HG02623 (cell line): ENCODE data around the gene SYCN.
"Not testable (repeated sequence)": the region's sequence is repeated elsewhere in the genome, so short reads cannot be mapped to it uniquely, and the experiment has no call there.

Source experiments
- ATAC-seq: cut with Tn5 transposase; IDR thresholded peaks from one replicate; pipeline ENCODE4 v1.9.1; 2021; ENCODE audit warnings: moderate library complexity; ENCODE audit not compliant: unreplicated experiment

SYCN gene, protein sequence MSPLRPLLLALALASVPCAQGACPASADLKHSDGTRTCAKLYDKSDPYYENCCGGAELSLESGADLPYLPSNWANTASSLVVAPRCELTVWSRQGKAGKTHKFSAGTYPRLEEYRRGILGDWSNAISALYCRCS

DNA sequence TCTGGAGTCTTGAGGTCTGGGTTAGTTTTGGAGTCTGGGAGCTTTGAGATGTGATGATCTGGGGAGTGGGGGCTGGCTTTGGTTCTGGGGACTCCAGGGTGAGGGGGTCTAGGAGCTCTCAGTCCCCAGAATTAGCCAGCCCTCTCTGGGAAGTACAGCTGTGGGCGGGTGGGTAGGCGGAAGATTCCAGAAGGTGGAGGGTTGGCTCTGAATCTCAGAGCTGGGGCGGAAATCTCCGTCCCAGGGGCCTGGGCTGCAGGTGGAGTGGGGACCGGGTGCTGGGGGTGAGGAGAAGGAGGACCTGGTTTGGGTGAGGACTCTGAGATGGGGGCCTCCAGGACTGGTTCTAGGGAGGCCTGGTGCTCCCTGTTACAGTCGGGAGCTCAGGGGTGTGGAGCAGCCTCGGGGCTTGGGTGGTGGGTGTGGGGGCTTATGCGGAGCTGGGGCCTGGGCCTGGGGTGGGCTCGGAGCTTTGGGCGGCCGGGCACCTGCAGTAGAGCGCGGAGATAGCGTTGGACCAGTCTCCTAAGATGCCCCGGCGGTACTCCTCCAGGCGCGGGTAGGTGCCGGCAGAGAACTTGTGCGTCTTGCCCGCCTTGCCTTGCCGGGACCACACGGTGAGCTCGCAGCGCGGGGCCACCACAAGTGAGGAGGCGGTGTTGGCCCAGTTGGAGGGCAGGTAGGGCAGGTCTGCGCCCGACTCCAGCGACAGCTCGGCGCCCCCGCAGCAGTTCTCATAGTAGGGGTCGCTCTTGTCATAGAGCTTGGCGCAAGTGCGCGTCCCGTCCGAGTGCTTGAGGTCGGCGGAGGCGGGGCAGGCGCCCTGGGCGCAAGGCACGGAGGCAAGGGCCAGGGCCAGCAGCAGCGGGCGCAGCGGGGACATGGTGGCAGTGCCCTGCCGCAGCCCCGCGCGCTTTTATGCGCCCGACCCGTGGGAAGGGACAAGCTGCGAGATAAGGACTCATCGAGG, at the start of gene SYCN:
Gene SYCN, minus strand, starts transcription at position 892 of the 970 bp plus-strand sequence. Its CDS starts 9 bp downstream, at position 883.
- no peak for ATAC-seq

DNA sequence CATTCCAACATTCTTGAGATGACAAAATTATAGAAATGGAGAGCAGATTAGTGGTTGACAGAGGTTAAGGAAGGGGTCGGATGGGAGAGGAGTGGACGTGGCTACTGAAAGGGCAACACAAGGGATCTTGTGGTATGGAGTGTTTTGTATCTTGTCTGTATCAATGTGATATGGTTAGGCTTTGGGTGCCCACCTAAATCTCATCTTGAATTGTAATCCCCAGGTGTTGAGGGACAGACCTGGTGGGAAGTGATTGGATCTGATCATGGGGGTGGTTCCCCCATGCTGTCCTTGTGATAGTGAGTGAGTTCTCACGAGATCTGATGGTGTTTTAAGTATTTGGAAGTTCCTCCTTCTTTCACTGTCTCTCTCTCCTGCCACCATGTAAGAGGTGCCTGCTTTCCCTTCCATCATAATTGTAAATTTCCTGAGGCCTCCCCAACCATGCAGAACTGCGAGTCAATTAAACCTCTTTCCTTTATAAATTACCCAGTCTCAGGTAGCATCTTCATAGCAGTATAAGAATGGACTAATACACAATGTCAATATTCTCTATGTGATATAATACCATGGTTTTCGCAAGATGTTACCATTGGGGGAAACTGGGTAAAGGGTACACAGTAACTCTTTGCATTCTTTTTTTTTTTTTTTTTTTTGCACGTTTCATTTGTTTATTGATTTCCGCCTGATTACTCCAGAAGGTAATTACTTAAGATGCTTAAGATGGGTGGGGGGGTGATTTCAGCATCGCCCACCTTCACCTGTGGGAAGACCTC, 49.5 kb upstream of the SYCN start:
- no peak for ATAC-seq

DNA sequence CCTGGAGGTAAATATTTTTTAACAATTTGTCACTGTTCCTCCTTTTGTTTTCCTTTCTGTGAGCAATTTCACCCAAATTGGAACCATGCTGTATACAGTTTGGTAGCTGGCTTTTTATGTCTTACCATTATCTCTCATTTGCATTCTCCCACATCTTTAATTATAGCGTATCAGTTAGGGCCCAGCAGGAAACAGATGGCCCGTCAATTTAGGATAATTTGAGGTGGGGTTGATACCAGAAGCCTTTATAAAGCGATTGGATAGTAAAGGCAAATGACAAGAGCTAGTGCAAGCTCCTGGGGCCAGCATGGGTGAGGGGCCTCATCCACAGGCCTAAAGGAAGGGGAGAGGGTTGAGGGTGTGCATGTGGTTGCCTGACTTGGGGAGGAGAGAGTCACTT, 48.4 kb upstream of the SYCN start:
- ATAC-seq = no peak

DNA sequence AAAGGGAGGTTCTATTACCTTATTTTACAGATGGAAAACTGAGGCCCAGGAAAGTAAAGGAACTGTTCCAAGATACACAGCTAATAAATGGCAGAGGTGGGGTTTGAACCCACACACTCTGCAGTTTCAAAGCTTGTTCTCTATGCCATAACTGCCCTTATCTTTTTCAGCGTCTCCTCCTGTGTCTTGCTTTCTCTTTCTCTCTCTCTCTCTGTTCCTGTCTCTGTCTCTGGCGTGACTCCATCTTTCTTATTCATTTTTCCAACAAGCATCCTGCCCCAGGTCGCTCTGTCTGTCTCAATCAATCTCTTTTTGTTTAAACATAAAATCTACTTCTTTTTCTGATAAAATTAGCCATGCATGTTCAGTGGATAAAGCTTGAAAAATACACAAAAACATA, 47.8 kb upstream of the SYCN start:
- ATAC-seq = no peak

DNA sequence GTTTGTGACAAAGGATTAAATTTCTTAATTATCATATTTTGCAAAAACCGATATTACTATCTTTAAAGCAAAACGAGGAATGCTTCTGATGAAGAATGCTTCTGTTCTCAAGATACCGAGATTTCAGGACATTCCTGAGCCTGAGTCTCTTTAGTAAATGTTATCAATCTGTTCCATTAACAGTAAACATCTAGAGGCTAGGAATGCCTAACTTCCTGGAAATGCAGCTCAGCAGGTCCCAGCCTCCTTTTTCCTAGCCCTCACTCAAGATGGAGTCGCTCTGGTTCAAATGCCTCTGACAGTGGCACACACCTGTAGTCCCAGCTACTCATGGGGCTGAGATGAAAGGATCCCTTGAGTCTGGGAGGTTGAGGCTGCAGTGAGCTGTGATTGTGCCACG, 47.0 kb upstream of the SYCN start:
- no peak for ATAC-seq

DNA sequence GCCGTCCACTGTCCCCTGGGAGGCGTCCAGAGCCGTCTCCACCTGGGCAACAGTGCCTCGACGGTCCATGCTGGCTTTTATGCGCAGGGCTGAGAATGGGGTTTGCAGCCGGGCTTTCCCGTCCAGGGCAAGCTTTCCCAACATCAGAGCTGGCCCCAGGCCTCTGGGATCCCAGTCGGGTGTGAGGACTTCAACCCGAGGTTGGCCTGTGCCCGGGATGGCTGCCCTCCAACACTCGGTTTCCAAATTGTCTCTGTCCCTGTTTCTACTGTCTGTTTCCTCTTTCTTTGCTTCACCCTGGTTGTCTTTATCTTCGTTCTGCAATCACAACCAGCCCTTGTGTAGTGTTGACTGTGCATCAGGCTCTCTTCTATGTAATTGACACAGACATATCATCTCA, 44.7 kb upstream of the SYCN start, which contains the start of gene IFNL4:
Gene IFNL4, minus strand, starts transcription at position 51 of the 400 bp plus-strand sequence.
- no peak for ATAC-seq

DNA sequence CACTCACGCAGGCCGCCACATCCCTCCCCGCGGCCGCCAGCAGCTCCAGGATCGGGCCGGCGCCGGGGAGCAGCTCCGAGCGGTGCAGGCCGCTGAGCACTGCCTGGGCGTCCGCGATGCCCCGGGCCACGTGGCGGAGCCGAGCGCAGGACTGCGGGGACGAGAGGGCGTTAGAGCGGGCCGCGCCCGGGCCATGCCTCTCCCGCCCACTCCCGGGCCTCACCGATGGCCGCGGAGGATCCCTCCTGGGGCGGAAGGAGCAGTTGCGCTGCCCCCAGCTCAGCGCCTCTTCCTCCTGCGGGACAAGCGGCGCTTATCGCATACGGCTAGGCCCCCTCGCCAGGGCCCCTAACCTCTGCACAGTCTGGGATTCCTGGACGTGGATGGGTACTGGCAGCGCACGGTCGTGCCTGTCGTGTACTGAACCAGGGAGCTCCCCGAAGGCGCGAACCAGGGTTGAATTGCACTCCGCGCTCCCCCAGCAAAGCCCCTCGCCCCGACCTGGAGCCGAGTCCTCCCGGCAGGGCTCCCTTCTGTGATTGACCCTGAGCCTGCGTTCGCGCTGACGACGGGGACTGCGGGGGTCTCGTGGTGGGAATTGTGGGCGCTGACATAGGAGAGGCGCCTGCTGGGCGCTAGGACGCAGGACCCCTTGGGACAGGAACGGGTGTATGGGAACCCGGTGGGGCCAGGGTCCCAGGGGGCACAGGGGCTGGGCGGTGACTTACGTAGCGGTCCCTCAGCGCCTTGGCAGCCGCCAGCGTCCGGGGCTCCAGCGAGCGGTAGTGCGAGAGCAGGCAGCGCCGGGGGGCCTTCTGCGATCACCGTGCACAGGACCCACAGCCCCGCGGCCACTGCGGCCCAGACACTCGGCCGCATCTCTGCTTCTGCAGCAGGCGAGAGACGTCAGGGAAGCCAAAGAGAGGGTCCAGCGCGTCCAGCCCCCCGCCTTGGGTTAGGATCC, 43.9 kb upstream of the SYCN start:
- ATAC-seq = no peak

DNA sequence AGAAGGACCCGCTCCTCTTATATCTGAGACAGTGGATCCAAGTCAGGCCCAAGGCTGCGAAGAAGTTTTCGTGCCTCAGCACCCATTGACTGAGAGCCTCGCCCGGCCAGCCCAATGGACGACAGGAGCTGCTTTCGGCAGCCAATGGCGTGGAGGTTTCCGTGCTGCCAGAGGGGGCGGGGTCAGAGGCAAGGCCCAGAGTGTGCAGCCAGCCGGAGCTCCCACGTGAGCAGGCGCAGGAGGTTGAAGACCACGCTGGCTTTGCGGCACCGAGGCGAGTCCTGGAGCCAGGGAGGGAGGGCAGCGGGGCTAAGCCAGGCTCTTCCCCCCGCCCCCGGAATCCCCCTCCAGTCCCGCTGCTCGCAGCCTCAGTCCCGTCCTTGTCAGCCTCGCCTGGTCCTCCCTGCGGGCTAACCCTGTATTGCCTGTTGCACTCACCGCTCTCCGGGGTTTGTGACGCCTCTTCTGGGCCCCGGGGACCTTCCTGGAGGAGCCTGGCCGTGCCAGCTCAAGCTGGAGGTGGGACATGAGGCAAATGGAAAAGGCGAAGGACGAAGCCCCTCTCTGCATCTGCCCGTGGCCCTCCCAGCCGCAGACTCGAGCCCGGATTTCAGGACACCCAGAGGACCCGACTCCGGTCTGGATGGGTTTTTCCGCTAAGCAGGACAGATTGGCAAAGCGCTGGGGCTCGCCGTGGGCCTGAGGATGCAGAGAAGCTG, 43.0 kb upstream of the SYCN start:
- no peak for ATAC-seq

DNA sequence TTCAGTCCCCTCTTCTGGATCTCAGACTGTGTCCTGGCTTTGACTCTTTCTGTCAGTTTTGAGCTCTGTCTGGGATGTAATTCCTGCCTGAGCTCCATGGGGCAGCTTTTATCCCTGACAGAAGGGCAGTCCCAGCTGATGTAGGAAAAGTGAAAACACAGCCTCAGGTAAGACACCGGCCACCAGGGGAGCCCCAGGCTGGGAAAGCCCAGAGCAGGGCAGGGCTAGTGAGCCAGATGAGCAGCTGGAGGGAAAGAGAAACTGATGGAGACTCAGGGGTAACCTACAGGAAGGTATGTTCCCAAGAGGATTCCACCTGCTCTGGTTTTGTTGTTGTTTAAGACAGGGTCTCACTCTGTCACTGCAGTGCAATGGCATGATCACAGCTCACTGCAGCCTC, 41.1 kb upstream of the SYCN start:
- not testable (repeated sequence) for ATAC-seq

DNA sequence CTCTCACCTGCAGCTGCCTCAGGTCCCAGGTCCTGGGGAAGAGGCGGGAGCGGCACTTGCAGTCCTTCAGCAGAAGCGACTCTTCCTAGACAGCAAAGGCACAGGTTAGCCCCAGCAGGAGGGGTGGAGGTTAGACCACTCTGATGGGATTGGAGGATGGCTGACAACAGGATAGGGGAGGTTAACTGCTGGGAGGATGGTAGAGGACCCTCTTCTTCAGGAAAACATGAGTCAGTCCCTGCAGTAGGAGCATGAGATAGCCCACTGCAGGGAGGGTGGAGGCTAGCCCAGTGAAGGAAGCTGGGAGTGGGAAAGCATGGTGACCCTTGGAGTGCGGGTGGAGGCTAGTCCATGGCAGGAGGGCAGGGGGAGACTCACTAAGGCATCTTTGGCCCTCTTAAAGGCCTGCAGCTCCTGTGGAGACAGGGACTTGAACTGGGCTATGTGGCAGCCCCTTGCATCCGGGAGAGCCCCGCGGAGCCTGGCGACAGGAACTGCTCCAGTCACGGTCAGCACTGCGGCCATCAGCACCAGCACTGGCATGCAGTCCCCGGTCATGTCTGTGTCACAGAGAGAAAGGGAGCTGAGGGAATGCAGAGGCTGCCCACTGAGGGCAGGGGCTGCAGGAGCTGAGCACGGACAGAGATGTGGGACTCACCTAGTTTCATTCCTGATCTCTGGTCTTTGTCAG, 40.5 kb upstream of the SYCN start, which contains the start of gene IFNL3:
Gene IFNL3, minus strand, starts transcription at position 597 of the 691 bp plus-strand sequence. Its CDS starts 39 bp downstream, at position 558.
- ATAC-seq = not testable (repeated sequence)

DNA sequence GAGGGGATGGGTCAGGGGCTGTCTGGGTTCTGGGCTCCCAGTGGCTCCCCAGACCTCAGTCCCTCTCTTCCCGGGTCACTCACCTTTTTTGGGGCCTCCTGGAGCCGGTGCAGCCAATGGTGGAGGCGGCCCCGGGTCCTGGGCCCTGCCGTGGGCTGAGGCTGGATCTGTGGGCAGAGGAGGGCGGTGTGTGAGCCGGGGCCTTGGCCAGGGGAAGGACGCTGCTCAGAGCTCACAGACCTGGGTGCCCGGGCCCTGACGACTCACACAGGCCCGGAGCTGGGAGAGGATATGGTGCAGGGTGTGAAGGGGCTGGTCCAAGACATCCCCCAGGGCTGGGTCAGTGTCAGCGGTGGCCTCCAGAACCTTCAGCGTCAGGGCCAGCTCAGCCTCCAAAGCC, 39.7 kb upstream of the SYCN start:
- ATAC-seq = not testable (repeated sequence)

DNA sequence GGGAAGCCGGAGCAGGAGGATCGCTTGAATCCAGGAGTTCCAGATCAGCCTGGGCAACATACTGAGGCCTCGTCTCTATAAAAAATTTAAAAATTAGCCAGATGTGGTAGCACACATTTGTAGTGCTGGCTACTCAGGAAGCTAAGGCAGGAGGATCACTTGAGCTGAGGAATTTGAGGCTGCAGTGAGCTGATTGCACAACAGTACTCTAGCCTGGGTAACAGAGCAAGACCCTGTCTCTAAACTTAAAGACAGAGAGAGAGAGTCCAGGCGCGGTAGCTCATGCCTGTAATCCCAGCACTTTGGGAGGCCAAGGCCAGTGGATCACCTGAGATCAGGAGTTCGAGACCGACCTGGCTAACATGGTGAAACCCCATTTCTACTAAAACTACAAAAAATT, 36.4 kb upstream of the SYCN start:
- ATAC-seq = no peak

DNA sequence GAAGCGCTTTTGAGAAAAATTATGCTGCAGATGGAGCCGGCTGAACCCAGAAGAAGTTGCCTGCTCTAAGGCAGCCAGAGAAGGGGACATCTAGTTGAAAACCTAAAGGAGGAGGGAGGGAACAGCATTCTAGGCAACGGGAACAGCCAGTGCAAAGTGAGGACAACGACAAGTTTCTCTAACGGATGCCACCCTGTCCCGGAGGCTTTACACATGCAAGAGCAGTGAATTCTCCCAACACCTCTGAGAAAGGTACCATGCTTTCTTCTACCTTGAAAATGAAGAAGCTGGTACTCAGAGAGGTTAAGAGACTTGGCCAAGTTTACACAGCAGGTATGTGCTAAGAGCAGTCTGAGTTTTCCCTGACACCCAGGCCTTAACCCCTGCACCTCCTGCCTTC, 34.9 kb upstream of the SYCN start:
- no peak for ATAC-seq

DNA sequence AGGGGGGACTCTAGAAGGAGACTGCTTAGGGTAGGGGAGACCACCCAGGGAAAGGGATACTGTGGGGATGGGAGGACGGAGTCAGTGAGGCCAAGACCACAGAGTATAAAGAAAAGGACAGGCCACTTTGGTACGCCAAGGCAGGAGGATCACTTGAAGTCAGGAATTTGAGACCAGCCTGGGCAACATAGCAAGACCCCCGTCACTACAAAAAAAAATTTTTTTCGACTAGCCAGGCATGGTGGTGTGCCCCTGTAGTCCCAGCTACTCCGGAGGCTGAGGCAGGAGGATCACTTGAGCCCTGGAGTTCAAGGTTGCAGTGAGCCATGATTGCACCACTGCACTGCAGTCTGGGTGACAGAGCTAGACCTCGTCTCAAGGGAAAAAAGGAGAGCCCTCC, 34.1 kb upstream of the SYCN start:
- no peak for ATAC-seq

DNA sequence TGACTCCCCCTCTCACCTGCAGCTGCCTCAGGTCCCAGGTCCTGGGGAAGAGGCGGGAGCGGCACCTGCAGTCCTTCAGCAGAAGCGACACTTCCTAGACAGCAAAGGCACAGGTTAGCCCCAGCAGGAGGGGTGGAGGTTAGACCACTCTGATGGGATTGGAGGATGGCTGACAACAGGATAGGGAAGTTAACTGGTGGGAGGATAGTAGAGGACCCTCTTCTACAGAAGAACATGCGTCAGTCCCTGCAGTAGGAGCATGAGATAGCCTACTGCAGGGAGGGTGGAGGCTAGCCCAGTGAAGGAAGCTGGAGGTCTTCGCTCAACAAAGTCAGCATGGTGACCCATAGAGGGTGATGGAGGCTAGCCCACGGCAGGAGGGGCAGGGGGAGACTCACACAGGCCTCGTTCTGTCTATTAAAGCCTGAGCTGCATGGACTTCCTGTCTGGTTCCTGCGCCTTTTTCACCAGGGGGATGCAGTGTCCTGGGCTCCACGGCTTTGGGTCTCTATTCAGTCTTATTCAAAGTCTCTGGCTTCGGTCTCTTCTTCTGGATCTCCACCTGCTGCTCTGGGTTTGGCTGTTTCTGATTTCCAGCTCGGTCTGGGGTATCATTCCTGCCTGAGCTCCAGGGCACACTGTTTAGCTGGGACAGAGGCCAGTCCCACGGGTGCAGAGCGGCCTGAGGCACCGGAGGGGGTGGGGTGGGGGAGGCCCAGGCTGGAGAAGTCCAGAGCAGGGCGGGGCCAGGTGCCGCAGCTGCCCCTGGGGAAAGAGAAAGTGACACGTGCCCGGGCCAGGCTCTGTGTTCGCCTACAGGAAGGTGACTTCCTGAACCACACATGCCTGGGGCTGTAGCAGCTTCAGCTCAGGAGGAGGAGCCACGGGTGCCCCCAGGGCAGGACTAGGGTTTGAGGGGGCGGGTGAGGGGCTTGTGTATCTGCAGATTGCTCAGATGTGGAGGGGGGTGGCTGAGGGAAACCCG, 33.4 kb upstream of the SYCN start:
- ATAC-seq = no peak

DNA sequence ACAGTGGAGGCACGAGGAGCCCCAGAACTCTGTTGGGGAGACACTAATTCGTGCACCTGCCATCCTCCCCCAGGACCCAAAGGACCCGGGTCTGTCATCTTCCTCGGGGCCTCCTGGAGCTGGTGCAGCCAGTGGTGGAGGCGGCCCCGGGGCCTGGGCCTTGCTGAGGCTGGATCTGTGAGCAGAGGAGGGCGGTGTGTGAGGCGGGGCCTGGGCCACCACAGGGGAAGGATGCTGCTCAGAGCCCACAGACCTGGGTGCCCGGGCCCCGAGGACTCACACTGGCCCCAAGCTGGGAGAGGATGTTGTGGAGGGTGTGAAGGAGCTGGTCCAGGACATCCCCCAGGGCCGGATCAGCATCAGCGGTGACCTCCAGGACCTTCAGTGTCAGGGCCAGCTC, 32.5 kb upstream of the SYCN start:
- no peak for ATAC-seq

DNA sequence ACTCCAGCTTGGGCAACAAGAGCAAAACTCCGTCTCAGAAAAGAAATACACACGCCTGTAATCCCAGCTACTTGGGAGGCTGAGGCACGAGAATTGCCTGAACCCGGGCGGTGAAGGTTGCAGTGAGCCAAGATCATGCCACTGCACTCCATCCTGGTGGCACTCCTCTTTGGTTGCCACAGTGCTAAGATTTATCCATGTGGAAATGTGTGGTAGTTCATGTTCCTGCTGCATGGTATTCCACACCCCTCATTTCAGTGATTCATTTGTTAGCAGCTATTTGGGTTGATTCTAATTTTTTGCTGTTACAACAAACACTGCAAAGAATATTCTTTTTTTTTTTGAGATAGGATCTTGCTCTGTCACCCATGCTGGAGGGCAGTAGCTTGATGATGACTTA, 28.6 kb upstream of the SYCN start:
- no peak for ATAC-seq
